Body of pancreas (tissue), 4 donors: ENCODE results near the gene NPR1. TPM values are rescaled to one million over a fixed set of nuclear protein-coding genes. Genes with fewer than 3 reads are reported as not detected.
A peak's percentile ranks its signal among the peaks of the same experiment; 100 is the strongest.

ENCODE experiments used
- ATAC-seq: fragments of 150-250 bp; one replicate; pipeline ENCODE4 v1.9.1; 2016
- DNase-seq, 4 donors: peaks; one replicate each; pipeline ENCODE4 v3.0.0-alpha.2; 2019
- H3K27ac ChIP-seq, 4 donors: fragments of 200-600 bp; sonication (generic); 1 replicate in 3 of 4; 2 replicates in 1 of 4; pipeline versions ENCODE4 v1.5.1 to v1.6.1; 2016 to 2019; ENCODE audit warnings: mild to moderate bottlenecking in 1 of 4, mixed read lengths in 1 of 4, moderate library complexity in 1 of 4
- H3K27me3 ChIP-seq, 2 donors: fragments of 200-600 bp; sonication (generic); one replicate each; pipeline ENCODE4 v1.6.0; 2016; ENCODE audit warnings: mild to moderate bottlenecking in 1 of 2
- H3K36me3 ChIP-seq, 2 donors: fragments of 200-600 bp; sonication (generic); replicated peaks in 1 of 2; 2 replicates each; pipeline ENCODE4 v1.5.1; 2016; ENCODE audit warnings: low read depth in 2 of 2; ENCODE audit not compliant: insufficient read depth in 1 of 2
- H3K4me1 ChIP-seq: fragments of 200-600 bp; sonication (generic); one replicate; pipeline ENCODE4 v1.6.0; 2016
- H3K4me3 ChIP-seq, 2 donors: fragments of 200-600 bp; sonication (generic); 1 replicate in 1 of 2; 2 replicates in 1 of 2; pipeline ENCODE4 v1.5.1; 2016 to 2019
- H3K9me3 ChIP-seq, 3 donors: fragments of 200-600 bp; sonication (generic); 1 replicate in 2 of 3; 2 replicates in 1 of 3; pipeline ENCODE4 v1.5.1; 2016
- CTCF ChIP-seq, 7 experiments: fragments of 450-650 bp in 4 of 7; fragments of 200-600 bp in 3 of 7; sonication (generic) in 3 of 7; IDR thresholded peaks; one replicate each; pipeline ENCODE4 v1.5.1; 2016 to 2019; ENCODE audit warnings: antibody characterized with exemption in 7 of 7
- POLR2A ChIP-seq, 3 donors: fragments of 450-650 bp; IDR thresholded peaks; one replicate each; pipeline ENCODE4 v1.6.1; 2016; ENCODE audit warnings: antibody characterized with exemption in 3 of 3, mild to moderate bottlenecking in 2 of 3
- WGBS, 2 donors: methylation state at CpG; one replicate each; pipeline ENCODE4 v1.1.5; 2017; 5-methylcytosine and 5-hydroxymethylcytosine counted together
- intact Hi-C: fragments of 100-400 bp; cut with DNase I; formaldehyde crosslinking; loops from one replicate; pipeline ENCODE4 v1.15.1; 2023
- total RNA-seq, 2 donors: library from RNA; depleted of rRNA; stranded (reverse); fragments of >200 nt; gene quantifications; one replicate each; pipeline ENCODE4 v1.1.0, GENCODE V29; 2016

NPR1 gene
- total RNA-seq, 2 donors from 2014 or later = 11.7 to 16.5 TPM

GRCh38 chr1:153730468-153730988, 52.0 kb downstream of the NPR1 start:
- intact Hi-C loops = no loop called here
- DNase-seq (no peak), ATAC-seq (no peak)
- H3K4me1 ChIP-seq = peaks cover 47% of the 10 kb centered on the region
- no peaks in the 10 kb centered on the region for H3K9me3 ChIP-seq
- H3K4me3 ChIP-seq = no peak overlapping the region
- TF ChIP-seq CTCF (IDR thresholded peaks at IDR 0.05) = no peak
- TF ChIP-seq POLR2A (IDR thresholded peaks at IDR 0.05) = no peak
- no peaks in the 10 kb centered on the region for H3K27me3 ChIP-seq
- peak overlapping the region in 2 of 4 donors; percentile 94 to 95 for H3K27ac ChIP-seq
- 62% methylated on average over 5 of the region's 5 CpGs for WGBS, 2 donors
- no peaks in the 10 kb centered on the region for H3K36me3 ChIP-seq

- ATAC-seq = peak; percentile 38
- Histone ChIP-seq H3K4me3 (no peak overlapping the region), H3K27me3 (no peaks in the 10 kb centered on the region), H3K4me1 (peaks cover 35% of the 10 kb centered on the region), H3K27ac (peak overlapping the region in 3 of 4 donors; percentile 27 to 74 (median 41)), H3K9me3 (no peaks in the 10 kb centered on the region), H3K36me3 (no peaks in the 10 kb centered on the region)
- no peak for TF ChIP-seq POLR2A (IDR thresholded peaks at IDR 0.05)
- 13 to 27% methylated on average over 1 of the region's 1 CpG for WGBS, 2 donors
- peak in 1 of 4 donors; percentile 33 for DNase-seq
- intact Hi-C loops = no loop called here
These were observed 55.5 kb downstream of the NPR1 start for GRCh38 chr1:153733970-153734369.

DNA sequence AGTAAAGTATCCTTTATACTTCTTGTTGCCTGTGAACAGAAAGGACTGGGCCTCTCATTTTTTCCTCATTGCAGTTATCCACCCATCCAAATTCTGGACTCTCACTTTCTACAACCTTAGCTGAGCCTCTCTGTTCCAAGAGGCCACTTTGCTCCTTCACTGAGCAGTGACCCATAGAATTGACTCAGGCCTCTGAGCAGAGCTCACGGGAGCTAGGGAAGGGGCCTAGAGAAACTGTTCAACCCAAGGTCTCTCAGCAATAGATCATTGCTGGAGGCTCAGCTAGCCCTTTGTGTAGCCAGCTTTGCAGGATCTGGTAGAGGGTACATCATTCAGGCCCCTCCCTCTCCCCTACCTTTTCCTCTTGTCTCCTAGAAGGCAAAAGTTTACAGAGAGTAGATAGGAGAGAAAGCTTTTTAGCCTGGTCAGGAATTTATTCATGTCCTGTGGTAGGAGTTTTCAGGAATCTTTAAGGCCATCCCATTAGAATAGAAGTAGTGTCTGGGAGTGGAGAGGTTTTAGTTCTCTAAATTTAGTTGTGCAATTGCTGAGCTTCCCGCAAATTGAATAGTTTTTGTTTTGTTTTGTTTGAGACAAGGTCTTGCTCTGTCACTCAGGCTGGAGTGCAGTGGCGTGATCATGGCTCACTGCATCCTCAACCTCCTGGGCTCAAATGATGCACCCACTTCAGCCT, 56.1 kb downstream of the NPR1 start:
- Histone ChIP-seq H3K27me3 (no peaks in the 10 kb centered on the region), H3K4me1 (peaks cover 30% of the 10 kb centered on the region), H3K27ac (peak overlapping the region in 2 of 4 donors; percentile 41 to 74), H3K36me3 (no peaks in the 10 kb centered on the region), H3K4me3 (no peak overlapping the region), H3K9me3 (no peaks in the 10 kb centered on the region)
- intact Hi-C loops = no loop called here
- no peak for ATAC-seq
- DNase-seq = no peak
- TF ChIP-seq POLR2A (IDR thresholded peaks at IDR 0.05) (no peak), CTCF (IDR thresholded peaks at IDR 0.05) (no peak)
- 60 to 74% methylated on average over 3 of the region's 3 CpGs for WGBS, 2 donors

DNA sequence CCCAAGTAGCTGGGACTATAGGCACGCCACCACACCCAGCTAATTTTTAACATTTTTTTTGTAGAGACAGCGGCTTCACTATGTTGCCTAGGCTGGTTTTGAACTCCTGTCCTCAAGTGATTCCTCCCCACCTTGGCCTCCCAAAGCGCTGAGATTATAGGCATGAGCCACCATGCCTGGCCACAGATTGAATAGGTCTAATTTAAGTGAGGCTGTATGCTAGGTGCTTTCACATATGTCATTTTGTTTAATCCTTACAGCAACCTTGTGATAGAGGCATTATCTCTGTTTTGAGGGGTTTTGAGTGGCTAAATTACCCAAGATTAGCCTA, 56.6 kb downstream of the NPR1 start:
- peak overlapping the region in 1 of 4 donors; percentile 74 for H3K27ac ChIP-seq
- no peak for TF ChIP-seq POLR2A (IDR thresholded peaks at IDR 0.05)
- TF ChIP-seq CTCF (IDR thresholded peaks at IDR 0.05) = no peak
- no peaks in the 10 kb centered on the region for H3K36me3 ChIP-seq
- H3K4me1 ChIP-seq = peaks cover 25% of the 10 kb centered on the region
- no peaks in the 10 kb centered on the region for H3K9me3 ChIP-seq
- no peak overlapping the region for H3K4me3 ChIP-seq
- DNase-seq (no peak), ATAC-seq (no peak)
- intact Hi-C loops = no loop called here
- no peaks in the 10 kb centered on the region for H3K27me3 ChIP-seq
- 90 to 93% methylated on average over 3 of the region's 3 CpGs for WGBS, 2 donors

GRCh38 chr1:153741986-153742385, 63.5 kb downstream of the NPR1 start:
- TF ChIP-seq CTCF (IDR thresholded peaks at IDR 0.05) (no peak), POLR2A (IDR thresholded peaks at IDR 0.05) (no peak)
- no peak for ATAC-seq
- intact Hi-C loops = no loop called here

More at GRCh38 chr1:153741986-153742385, 63.5 kb downstream of the NPR1 start:
- no peak overlapping the region for H3K4me3 ChIP-seq
- 36 to 37% methylated on average over 2 of the region's 2 CpGs for WGBS, 2 donors
- no peak for DNase-seq
- H3K27me3 ChIP-seq = no peaks in the 10 kb centered on the region
- H3K4me1 ChIP-seq = peaks cover 26% of the 10 kb centered on the region
- H3K36me3 ChIP-seq = peaks cover 0 to 6% of the 10 kb centered on the region in 2 donors
- H3K9me3 ChIP-seq = no peaks in the 10 kb centered on the region
- H3K27ac ChIP-seq = peak overlapping the region; percentile 4 to 75 (median 39)
